GM10266 (cell line): ENCODE results near the gene CIB4.

Source experiments
- DNase-seq: peaks from one replicate; pipeline ENCODE4 v3.0.0; 2012; ENCODE audit errors: extremely low spot score
- CTCF ChIP-seq: IDR thresholded peaks from 2 replicates; pipeline ENCODE4 v1.5.1; 2012; ENCODE audit warnings: mild to moderate bottlenecking, low read depth; ENCODE audit not compliant: control insufficient read depth, insufficient read depth; ENCODE audit errors: missing control alignments

CIB4 gene

DNA sequence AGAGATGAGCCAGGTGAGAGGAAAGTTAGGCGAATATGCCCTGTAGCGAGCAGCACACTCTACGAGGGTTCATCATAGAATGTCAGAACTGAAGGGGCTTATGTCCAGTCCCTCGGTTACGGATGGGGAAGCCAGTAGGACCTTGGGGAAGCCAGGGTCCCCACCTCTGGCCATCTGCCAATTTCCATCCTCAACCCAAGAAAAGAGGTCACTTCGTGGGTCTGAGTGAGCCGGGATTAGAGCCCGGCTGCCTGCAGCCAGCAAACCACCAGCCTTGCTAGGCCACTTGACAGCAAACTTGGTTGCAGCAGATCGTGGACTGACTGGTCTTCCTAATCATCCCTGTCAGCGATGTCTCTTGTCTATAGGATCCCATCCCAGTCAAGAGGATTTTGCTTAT is 11.4 kb downstream of the CIB4 start:
- TF ChIP-seq CTCF = no peak
- no peak for DNase-seq

- TF ChIP-seq CTCF = no peak
- no peak for DNase-seq
These were observed 11.9 kb downstream of the CIB4 start for GRCh38 chr2:26629346-26629630.

GRCh38 chr2:26628561-26629345 is 12.4 kb downstream of the CIB4 start:
- no peak for TF ChIP-seq CTCF
- DNase-seq = no peak

DNA sequence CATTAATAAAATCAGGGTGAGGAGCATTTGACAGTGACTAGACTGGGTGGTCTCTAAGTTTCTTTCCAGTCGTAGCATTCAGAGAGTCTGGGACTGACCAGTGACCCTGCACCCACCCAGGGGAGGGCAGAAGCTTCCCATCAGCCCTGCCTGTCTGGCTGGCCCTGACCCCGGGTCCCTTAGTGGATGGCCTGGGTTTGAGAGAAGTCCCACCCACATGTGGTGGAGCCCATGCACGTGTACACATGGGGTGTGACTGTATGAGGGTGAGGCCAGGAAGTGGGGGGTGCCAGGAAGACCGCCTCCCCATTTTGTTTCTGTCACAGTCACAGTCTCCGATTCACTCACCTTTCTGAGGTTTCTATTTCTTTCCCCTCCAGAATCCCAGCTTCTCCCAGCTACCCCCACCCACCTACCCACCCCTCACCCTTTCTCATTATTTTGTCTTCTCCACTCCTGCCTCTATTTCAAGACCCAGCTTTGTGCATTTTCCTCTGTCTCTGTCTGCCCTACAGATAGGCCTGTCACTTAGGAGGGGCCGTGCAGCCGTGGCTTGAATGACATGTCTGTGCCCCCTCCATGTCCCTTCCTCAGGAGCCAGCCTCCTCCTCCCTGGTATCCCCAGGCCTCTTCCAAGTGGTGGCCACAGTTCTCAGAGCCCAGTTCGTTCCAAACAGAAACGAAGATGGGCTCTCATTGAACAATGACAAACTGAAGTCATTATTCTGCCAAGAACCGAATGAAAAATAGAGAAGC is 13.6 kb downstream of the CIB4 start:
- TF ChIP-seq CTCF = no peak
- DNase-seq = no peak

DNA sequence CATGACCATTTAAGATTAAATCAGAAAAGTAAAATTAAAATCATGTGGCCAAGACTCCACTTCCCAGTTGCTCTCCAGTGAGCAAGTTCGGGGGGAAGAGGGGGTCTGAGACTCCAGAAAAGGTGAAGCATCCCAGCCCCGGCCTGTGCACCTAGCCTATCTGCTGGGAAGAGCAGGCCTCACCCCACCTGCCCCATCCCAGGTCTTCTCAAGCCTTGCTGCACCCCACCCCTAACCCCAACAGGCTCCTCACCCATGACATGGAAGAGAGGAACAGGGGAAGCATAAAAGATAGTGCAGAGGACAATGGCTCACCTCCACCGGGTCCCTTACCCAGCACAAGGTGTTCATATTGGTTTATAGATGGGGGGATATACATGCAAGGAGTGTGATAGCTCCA is 14.6 kb downstream of the CIB4 start:
- DNase-seq = no peak
- no peak for TF ChIP-seq CTCF

GRCh38 chr2:26623541-26624495 is 17.3 kb downstream of the CIB4 start:
- no peak for DNase-seq
- no peak for TF ChIP-seq CTCF
